ENCODE measurements around the gene WDR37. TPM values are rescaled to one million over a fixed set of nuclear protein-coding genes. Genes with fewer than 3 reads are reported as not detected.

Gene WDR37
- polyA plus RNA-seq, 3 donors, result 7.1 to 33.6 (median 8.6) TPM

DNA sequence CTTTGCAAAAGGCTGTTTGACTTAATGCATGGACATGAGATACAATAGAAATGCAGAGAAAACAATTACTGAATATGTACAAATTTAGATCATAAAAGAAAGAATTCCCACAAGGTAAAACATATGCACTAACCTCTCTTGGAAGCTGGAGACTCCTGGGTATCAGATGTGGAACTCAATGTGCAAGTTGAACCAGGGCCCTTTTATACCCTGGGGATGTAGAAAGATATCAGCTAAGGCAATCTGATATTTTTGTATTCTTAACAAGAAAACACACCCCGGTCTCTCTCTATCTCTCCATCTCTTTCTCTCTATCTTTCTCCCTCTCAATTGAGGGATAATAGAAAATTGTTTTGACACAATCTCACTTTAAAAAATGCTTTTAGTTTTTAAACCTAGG lies 30.5 kb upstream of the WDR37 start, which contains the start of gene IDI2:
IDI2 (minus strand) TSS at position 177 of the 400 bp plus-strand sequence. CDS start 1,136 bp downstream, outside the sequence.
- intact Hi-C loops (cut with micrococcal nuclease), result no loop called here
- peaks cover 0 to under 1% of the 10 kb centered on the region in 2 donors for H3K36me3 ChIP-seq (replicated peaks in 1 of 2; ENCODE audit: control insufficient read depth in 1 of 2, insufficient read depth in 2 of 2, low read length in 2 of 2)
- peaks cover under 1 to 5% of the 10 kb centered on the region in 2 donors for H3K36me3 Mint-ChIP-seq
- H2AFZ ChIP-seq (ENCODE audit: insufficient read depth, low read depth, low read length, poor library complexity, severe bottlenecking), result no peak within 1 kb of the TSS
- H3K27ac ChIP-seq (ENCODE audit: low read depth in 1 of 2, low read length in 2 of 2), result no peak within 1 kb of the TSS
- H3K9ac ChIP-seq (ENCODE audit: insufficient read depth, low read length, poor library complexity, severe bottlenecking), result no peak within 1 kb of the TSS
- H3K27me3 ChIP-seq (ENCODE audit: control insufficient read depth in 2 of 2, insufficient read depth in 2 of 2, low read length in 2 of 2), result no peaks in the 10 kb centered on the region
- no peaks in the 10 kb centered on the region for H3K79me2 ChIP-seq (ENCODE audit: insufficient read depth, low read length)
- no peak within 1 kb of the TSS for H3K4me3 Mint-ChIP-seq
- no peak for DNase-seq
- no peaks in the 10 kb centered on the region for H3K4me1 Mint-ChIP-seq
- H4K20me1 ChIP-seq (ENCODE audit: insufficient read depth, low read length), result no peaks in the 10 kb centered on the region
- no peaks in the 10 kb centered on the region for H3K27me3 Mint-ChIP-seq (ENCODE audit: low read depth in 3 of 3)
- TF ChIP-seq, protein P1, sequence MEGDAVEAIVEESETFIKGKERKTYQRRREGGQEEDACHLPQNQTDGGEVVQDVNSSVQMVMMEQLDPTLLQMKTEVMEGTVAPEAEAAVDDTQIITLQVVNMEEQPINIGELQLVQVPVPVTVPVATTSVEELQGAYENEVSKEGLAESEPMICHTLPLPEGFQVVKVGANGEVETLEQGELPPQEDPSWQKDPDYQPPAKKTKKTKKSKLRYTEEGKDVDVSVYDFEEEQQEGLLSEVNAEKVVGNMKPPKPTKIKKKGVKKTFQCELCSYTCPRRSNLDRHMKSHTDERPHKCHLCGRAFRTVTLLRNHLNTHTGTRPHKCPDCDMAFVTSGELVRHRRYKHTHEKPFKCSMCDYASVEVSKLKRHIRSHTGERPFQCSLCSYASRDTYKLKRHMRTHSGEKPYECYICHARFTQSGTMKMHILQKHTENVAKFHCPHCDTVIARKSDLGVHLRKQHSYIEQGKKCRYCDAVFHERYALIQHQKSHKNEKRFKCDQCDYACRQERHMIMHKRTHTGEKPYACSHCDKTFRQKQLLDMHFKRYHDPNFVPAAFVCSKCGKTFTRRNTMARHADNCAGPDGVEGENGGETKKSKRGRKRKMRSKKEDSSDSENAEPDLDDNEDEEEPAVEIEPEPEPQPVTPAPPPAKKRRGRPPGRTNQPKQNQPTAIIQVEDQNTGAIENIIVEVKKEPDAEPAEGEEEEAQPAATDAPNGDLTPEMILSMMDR (IDR thresholded peaks at IDR 0.05), result no peak
- WGBS (ENCODE audit: insufficient coverage), result no CpG with 5 or more reads among the region's 1 CpG
- H3K9me3 ChIP-seq (replicated peaks in 1 of 2; ENCODE audit: control insufficient read depth in 1 of 2, insufficient read depth in 1 of 2, low read length in 2 of 2), result no peaks in the 10 kb centered on the region
- H3K4me3 ChIP-seq (replicated peaks in 1 of 3; ENCODE audit: low read depth in 2 of 3, low read length in 3 of 3), result no peak within 1 kb of the TSS
- H3K4me2 ChIP-seq (replicated peaks; ENCODE audit: extremely low read depth, low read length, poor library complexity, severe bottlenecking), result no peak within 1 kb of the TSS
- H3K4me1 ChIP-seq (ENCODE audit: control insufficient read depth in 1 of 2, insufficient read depth in 2 of 2, low read length in 2 of 2), result no peaks in the 10 kb centered on the region
- peaks cover 0 to 4% (median 0%) of the 10 kb centered on the region in 7 donors for H3K9me3 Mint-ChIP-seq
- H3K27ac Mint-ChIP-seq, result no peak within 1 kb of the TSS

DNA sequence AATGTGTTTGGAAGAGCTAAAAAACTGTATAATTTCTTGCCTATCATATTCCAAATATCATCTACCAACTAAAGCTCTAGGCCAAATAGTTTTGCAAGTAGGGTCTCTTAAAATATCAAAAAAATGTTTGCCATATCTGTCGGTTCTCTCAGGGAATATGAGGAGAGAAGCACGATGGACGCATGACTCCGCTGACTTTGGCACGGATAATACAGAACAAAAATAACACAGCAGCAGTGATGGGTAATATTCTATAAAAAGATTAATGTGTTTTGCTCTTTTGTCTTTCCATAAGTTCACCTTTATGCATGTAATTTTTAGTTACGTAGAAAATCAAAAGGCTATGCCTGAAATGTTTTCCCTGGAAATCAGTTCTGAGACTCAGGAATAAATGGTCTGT lies 29.6 kb upstream of the WDR37 start:
- no peaks in the 10 kb centered on the region for H3K36me3 ChIP-seq (replicated peaks in 1 of 2; ENCODE audit: control insufficient read depth in 1 of 2, insufficient read depth in 2 of 2, low read length in 2 of 2)
- no peak overlapping the region for H3K4me2 ChIP-seq (replicated peaks; ENCODE audit: extremely low read depth, low read length, poor library complexity, severe bottlenecking)
- no peak overlapping the region for H3K9ac ChIP-seq (ENCODE audit: insufficient read depth, low read length, poor library complexity, severe bottlenecking)
- H3K4me3 Mint-ChIP-seq, result no peak overlapping the region
- peaks cover 0 to under 1% (median 0%) of the 10 kb centered on the region in 7 donors for H3K9me3 Mint-ChIP-seq
- H3K36me3 Mint-ChIP-seq, result peaks cover 0 to under 1% of the 10 kb centered on the region in 2 donors
- no peak for DNase-seq
- H3K4me1 ChIP-seq (ENCODE audit: control insufficient read depth in 1 of 2, insufficient read depth in 2 of 2, low read length in 2 of 2), result no peaks in the 10 kb centered on the region
- TF ChIP-seq, protein P1 (IDR thresholded peaks at IDR 0.05), result no peak
- no peak overlapping the region for H3K27ac Mint-ChIP-seq
- no CpG with 5 or more reads among the region's 6 CpGs for WGBS (ENCODE audit: insufficient coverage)
- no peaks in the 10 kb centered on the region for H3K79me2 ChIP-seq (ENCODE audit: insufficient read depth, low read length)
- H2AFZ ChIP-seq (ENCODE audit: insufficient read depth, low read depth, low read length, poor library complexity, severe bottlenecking), result no peak overlapping the region
- no peaks in the 10 kb centered on the region for H3K4me1 Mint-ChIP-seq
- no peaks in the 10 kb centered on the region for H4K20me1 ChIP-seq (ENCODE audit: insufficient read depth, low read length)
- no peaks in the 10 kb centered on the region for H3K27me3 ChIP-seq (ENCODE audit: control insufficient read depth in 2 of 2, insufficient read depth in 2 of 2, low read length in 2 of 2)
- H3K27me3 Mint-ChIP-seq (ENCODE audit: low read depth in 3 of 3), result no peaks in the 10 kb centered on the region
- no peak overlapping the region for H3K4me3 ChIP-seq (replicated peaks in 1 of 3; ENCODE audit: low read depth in 2 of 3, low read length in 3 of 3)
- no peaks in the 10 kb centered on the region for H3K9me3 ChIP-seq (replicated peaks in 1 of 2; ENCODE audit: control insufficient read depth in 1 of 2, insufficient read depth in 1 of 2, low read length in 2 of 2)
- no peak overlapping the region for H3K27ac ChIP-seq (ENCODE audit: low read depth in 1 of 2, low read length in 2 of 2)
- intact Hi-C loops (cut with micrococcal nuclease), result no loop called here
